K562 (cell line): ENCODE measurements around the gene MCC. TPM values are rescaled to one million over a fixed set of nuclear protein-coding genes. Genes with fewer than 3 reads are reported as not detected.

Experiments
- ATAC-seq: fragments of 200-7000 bp; cut with Tn5 transposase; 3 replicates; pipeline ENCODE4 v1.9.1; 2020; ENCODE audit warnings: moderate library complexity
- BruUV-seq: library from RNA; stranded (reverse); fragments of 400-500 nt; replicated peaks from 2 replicates; lab custom pipeline; 2021; lab: Mats Ljungman, UMichigan
- CTCF ChIA-PET: fragments of 300-600 bp; formaldehyde crosslinking; extraction: SDS; loops from one replicate; lab custom pipeline; 2021; ENCODE audit warnings: low intra/inter-chr PET ratio; lab: Yijun Ruan, JAX
- POLR2A ChIA-PET: fragments of 300-600, 350-650 bp; sonication (Branson Sonifier 250); formaldehyde crosslinking; extraction: SDS; loops from one replicate; lab custom pipeline; 2021; ENCODE audit warnings: antibody characterized with exemption, inconsistent platforms; lab: Yijun Ruan, JAX
- DNase-seq, 4 experiments: peaks; one replicate each; pipeline versions ENCODE4 v3.0.0 to v3.0.0-alpha.2; 2011 to 2018; ENCODE audit warnings: low spot score in 3 of 4, mixed read lengths in 3 of 4; ENCODE audit errors: extremely low read depth in 1 of 4
- FAIRE-seq: peaks from 2 replicates; lab custom pipeline; 2011; peaks lifted over from hg19 to GRCh38; lab: Jason Lieb, UNC
- H2AFZ ChIP-seq: 2 replicates; pipeline ENCODE4 v1.6.0; 2011; ENCODE audit warnings: low read depth, low read length, control low read depth, inconsistent platforms
- H3K27ac ChIP-seq: fragments of 200-600 bp; 3 replicates; pipeline ENCODE4 v1.8.0; 2011; ENCODE audit warnings: low read depth, mild to moderate bottlenecking, control low read depth, inconsistent platforms, low read length, moderate library complexity, mixed read lengths; ENCODE audit errors: extremely low read depth
- H3K27me3 ChIP-seq, 2 experiments: fragments of 300-600 bp in 1 of 2; 2 replicates in 1 of 2; 3 replicates in 1 of 2; pipeline versions ENCODE4 v1.6.0 to v1.8.0; 2011; ENCODE audit warnings: inconsistent platforms in 2 of 2, low read length in 2 of 2, mild to moderate bottlenecking in 1 of 2, mixed read lengths in 1 of 2, moderate library complexity in 1 of 2; ENCODE audit not compliant: control insufficient read depth in 2 of 2, insufficient read depth in 2 of 2
- H3K36me3 ChIP-seq: fragments of 300-600 bp; 3 replicates; pipeline ENCODE4 v1.8.0; 2011; ENCODE audit warnings: mild to moderate bottlenecking, low read length, inconsistent platforms; ENCODE audit not compliant: control insufficient read depth, insufficient read depth
- H3K4me1 ChIP-seq, 2 experiments: fragments of 200-600 bp in 1 of 2; replicated peaks in 1 of 2; 2 replicates in 1 of 2; 3 replicates in 1 of 2; pipeline versions ENCODE4 v1.5.1 to v1.8.0; 2011; ENCODE audit warnings: inconsistent platforms in 2 of 2, low read length in 2 of 2, mild to moderate bottlenecking in 1 of 2, mixed read lengths in 1 of 2, moderate library complexity in 1 of 2; ENCODE audit not compliant: control insufficient read depth in 2 of 2, insufficient read depth in 2 of 2
- H3K4me2 ChIP-seq: 2 replicates; pipeline ENCODE4 v1.6.1; 2011; ENCODE audit warnings: low read length, control low read depth, inconsistent platforms, mixed read lengths; ENCODE audit not compliant: insufficient read depth
- H3K4me3 ChIP-seq: fragments of 200-600 bp; sonication (generic), shearing (Covaris generic); 2 replicates; pipeline ENCODE4 v1.5.1; 2016; ENCODE audit warnings: control low read depth, inconsistent platforms
- H3K79me2 ChIP-seq: fragments of 200-600 bp; 3 replicates; pipeline ENCODE4 v1.8.0; 2011; ENCODE audit warnings: low read length, inconsistent platforms; ENCODE audit not compliant: control insufficient read depth, insufficient read depth
- H3K9ac ChIP-seq, 2 experiments: 2 replicates each; pipeline versions ENCODE4 v1.6.0 to v1.6.1; 2011; ENCODE audit warnings: low read depth in 2 of 2, low read length in 2 of 2, control low read depth in 1 of 2, inconsistent platforms in 1 of 2, mild to moderate bottlenecking in 1 of 2, mixed read lengths in 1 of 2; ENCODE audit not compliant: insufficient read depth in 1 of 2
- H3K9me1 ChIP-seq: one replicate; pipeline ENCODE4 v1.6.0; 2011; ENCODE audit warnings: inconsistent platforms, mild to moderate bottlenecking, low read length, moderate library complexity; ENCODE audit not compliant: control insufficient read depth, insufficient read depth
- H3K9me3 ChIP-seq: replicated peaks from 2 replicates; pipeline ENCODE4 v1.5.1; 2011; ENCODE audit warnings: low read depth, low read length, inconsistent platforms; ENCODE audit not compliant: control insufficient read depth, insufficient read depth
- H4K20me1 ChIP-seq: replicated peaks from 2 replicates; pipeline ENCODE4 v1.6.1; 2011; ENCODE audit warnings: low read length, inconsistent platforms, mixed read lengths; ENCODE audit not compliant: control insufficient read depth, insufficient read depth
- EP300 ChIP-seq: IDR thresholded peaks from 2 replicates; pipeline ENCODE4 v1.6.1; 2012; ENCODE audit warnings: low read length, improper control_type of control experiment
- FOXJ2 ChIP-seq: fragments of 200-800 bp; sonication (Bioruptor generic); IDR thresholded peaks from 2 replicates; pipeline ENCODE4 v1.6.1; 2016; ENCODE audit warnings: missing genetic modification characterization, missing compliant biosample characterization
- FOXK2 ChIP-seq, 2 experiments: fragments of 450-650 bp; IDR thresholded peaks in 1 of 2; conservative IDR thresholded peaks in 1 of 2; 2 replicates each; pipeline ENCODE4 v1.6.1; 2016; ENCODE audit warnings: low read depth in 2 of 2, mild to moderate bottlenecking in 1 of 2
- HES1 ChIP-seq: fragments of 450-650 bp; IDR thresholded peaks from 2 replicates; pipeline ENCODE4 v1.6.1; 2016; ENCODE audit warnings: low read depth, mild to moderate bottlenecking, moderate library complexity
- KDM1A ChIP-seq, 2 experiments: fragments of 450-650 bp; IDR thresholded peaks; 2 replicates each; pipeline ENCODE4 v1.6.1; 2016; ENCODE audit warnings: mild to moderate bottlenecking in 2 of 2
- NR4A1 ChIP-seq, 2 experiments: fragments of 250-450 bp in 1 of 2; fragments of 450-650 bp in 1 of 2; sonication (Bioruptor Pico) in 1 of 2; IDR thresholded peaks; 2 replicates each; pipeline versions ENCODE4 v1.4.0 to v1.6.1; 2016 to 2020; ENCODE audit warnings: mild to moderate bottlenecking in 2 of 2, missing compliant biosample characterization in 1 of 2, missing genetic modification characterization in 1 of 2, moderate library complexity in 1 of 2
- RBM39 ChIP-seq: fragments of 200-400 bp; formaldehyde crosslinking; optimal IDR thresholded peaks from 2 replicates; pipeline ENCODE3; 2018; ENCODE audit warnings: low read depth, low read length
- TSHZ1 ChIP-seq: fragments of 250-450 bp; sonication (Bioruptor Pico); IDR thresholded peaks from 2 replicates; pipeline ENCODE4 v1.4.0; 2020; ENCODE audit warnings: mild to moderate bottlenecking, moderate library complexity
- ZFX ChIP-seq: sonication (generic); formaldehyde crosslinking; IDR thresholded peaks from 2 replicates; pipeline ENCODE4 v1.8.0; 2022; ENCODE audit warnings: mild to moderate bottlenecking, missing genetic modification reagents, moderate library complexity
- ZNF436 ChIP-seq: fragments of 250-450, 450-650 bp; sonication (Bioruptor Pico); formaldehyde crosslinking; IDR thresholded peaks from 2 replicates; pipeline ENCODE4 v1.7.0; 2020; ENCODE audit warnings: mild to moderate bottlenecking
- ZNF785 ChIP-seq: fragments of 250-450 bp; sonication (Bioruptor Pico); IDR thresholded peaks from 2 replicates; pipeline ENCODE4 v1.4.0; 2020; ENCODE audit warnings: mild to moderate bottlenecking
- ZNF79 ChIP-seq: fragments of 250-450 bp; sonication (Bioruptor Pico); IDR thresholded peaks from 2 replicates; pipeline ENCODE4 v1.4.0; 2020; ENCODE audit warnings: low read depth, mild to moderate bottlenecking, moderate library complexity
- WGBS: fragments of 100-300 bp; shearing (Covaris generic); methylation state at CpG from one replicate; pipeline ENCODE4 v1.1.6; 2016; ENCODE audit warnings: low coverage, mixed read lengths; ENCODE audit not compliant: insufficient coverage; ENCODE audit errors: missing lambda C conversion rate; 5-methylcytosine and 5-hydroxymethylcytosine counted together
- in situ Hi-C: fragments of 300-500 bp; cut with MboI; formaldehyde crosslinking; loops from 4 replicates; pipeline ENCODE4 v1.15.0; 2018; ENCODE audit warnings: inconsistent platforms, mixed read lengths
- intact Hi-C: fragments of 100-400 bp; cut with micrococcal nuclease; formaldehyde crosslinking; loops from 2 replicates; pipeline ENCODE4 v1.14.2; 2022
- polyA plus RNA-seq, 8 experiments: library from polyadenylated mRNA; depleted of rRNA in 4 of 8; stranded (reverse) in 5 of 8; unstranded in 3 of 8; fragments of >200 nt; fragmentation: Nextera tagmentation in 2 of 8; fragmentation: Illumina TruSeq in 1 of 8; extraction: Ambion mirVana in 2 of 8; extraction: Trizol in 1 of 8; gene quantifications; 2 replicates each; pipeline versions ENCODE4 v1.2.1 to v1.2.3, GENCODE V29; 2011 to 2014; ENCODE audit warnings: inconsistent platforms in 1 of 8, missing spikeins in 1 of 8
- total RNA-seq, 7 experiments: library from RNA; depleted of rRNA in 6 of 7; stranded (reverse); fragments of >200 nt in 6 of 7; fragmentation: Illumina TruSeq in 2 of 7; extraction: Trizol in 2 of 7; gene quantifications; 2 replicates each; pipeline versions ENCODE4 v1.2.1 to v1.2.3, GENCODE V29; 2011 to 2021; ENCODE audit warnings: low replicate concordance in 1 of 7
- TF ChIP-seq, protein P1 (sequence below): fragments of 450-650 bp; IDR thresholded peaks from 2 replicates; pipeline ENCODE4 v1.7.1; 2018; ENCODE audit warnings: mild to moderate bottlenecking, low read depth; ENCODE audit not compliant: partially characterized antibody
- TF ChIP-seq, protein P2 (sequence below): fragments of 200-400 bp; formaldehyde crosslinking; IDR thresholded peaks from 2 replicates; pipeline ENCODE4 v1.6.1; 2017; ENCODE audit warnings: mild to moderate bottlenecking, low read depth, low read length, moderate library complexity

MCC gene
- total and polyA plus RNA-seq, 9 of the 15 experiments (the other 6 are each of a cell fraction or from before 2014, with no cell fraction given): 0.04 to 0.24 (median 0.06) TPM; not detected in 1

DNA sequence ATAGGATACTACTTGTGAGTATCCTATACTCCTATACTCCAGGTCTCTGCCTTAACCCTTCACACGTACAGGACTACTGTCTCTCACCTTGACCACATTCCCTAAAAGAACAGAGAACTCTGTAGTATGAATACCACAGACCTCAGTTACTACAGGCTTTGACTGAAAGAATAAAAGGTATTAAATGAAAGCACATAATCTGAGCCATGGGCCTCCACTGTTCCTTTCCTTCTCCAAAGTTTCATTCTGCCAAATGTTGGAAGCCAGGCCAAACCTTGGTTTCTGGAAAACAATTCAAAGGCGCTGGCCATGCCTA lies 244.9 kb downstream of the MCC start:
- FAIRE-seq (no peak), ATAC-seq (no peak), DNase-seq (no peak)
- Histone ChIP-seq H3K9me1 (no peaks in the 10 kb centered on the region), H3K9ac (no peak overlapping the region), H3K36me3 (no peaks in the 10 kb centered on the region), H3K27ac (no peak overlapping the region), H3K27me3 (no peaks in the 10 kb centered on the region; a peak in 2 of 5 replicates), H3K9me3 (no peaks in the 10 kb centered on the region), H2AFZ (no peak overlapping the region), H3K79me2 (no peaks in the 10 kb centered on the region), H3K4me3 (no peak overlapping the region), H3K4me2 (no peak overlapping the region), H3K4me1 (no peaks in the 10 kb centered on the region), H4K20me1 (no peaks in the 10 kb centered on the region)
- BruUV-seq: no TSS peak
- CTCF ChIA-PET: no interaction called here
- 0% methylated on average over 2 of the region's 2 CpGs for WGBS
- in situ Hi-C loops: no loop called here
- POLR2A ChIA-PET: no interaction called here
- intact Hi-C loops: no loop called here
- TF ChIP-seq FOXJ2 (tag) (no peak), EP300 (no peak), RBM39 (no peak), ZNF436 (CRISPR knock-in tag) (no peak), ZNF785 (CRISPR knock-in tag) (no peak), FOXK2 (conservative IDR thresholded peaks at IDR 0.05 in 1 of 2, IDR thresholded peaks at IDR 0.05 in 1 of 2; ENCODE audit: low read depth in 2 of 2) (no peak), HES1 (no peak), TSHZ1 (CRISPR knock-in tag) (no peak), ZNF79 (no peak), ZFX (no peak), NR4A1 (CRISPR knock-in tag; IDR thresholded peaks at IDR 0.05) (no peak), NR4A1 (tag; IDR thresholded peaks at IDR 0.05) (no peak), KDM1A (IDR thresholded peaks at IDR 0.05) (no peak)
- TF ChIP-seq, protein P1, sequence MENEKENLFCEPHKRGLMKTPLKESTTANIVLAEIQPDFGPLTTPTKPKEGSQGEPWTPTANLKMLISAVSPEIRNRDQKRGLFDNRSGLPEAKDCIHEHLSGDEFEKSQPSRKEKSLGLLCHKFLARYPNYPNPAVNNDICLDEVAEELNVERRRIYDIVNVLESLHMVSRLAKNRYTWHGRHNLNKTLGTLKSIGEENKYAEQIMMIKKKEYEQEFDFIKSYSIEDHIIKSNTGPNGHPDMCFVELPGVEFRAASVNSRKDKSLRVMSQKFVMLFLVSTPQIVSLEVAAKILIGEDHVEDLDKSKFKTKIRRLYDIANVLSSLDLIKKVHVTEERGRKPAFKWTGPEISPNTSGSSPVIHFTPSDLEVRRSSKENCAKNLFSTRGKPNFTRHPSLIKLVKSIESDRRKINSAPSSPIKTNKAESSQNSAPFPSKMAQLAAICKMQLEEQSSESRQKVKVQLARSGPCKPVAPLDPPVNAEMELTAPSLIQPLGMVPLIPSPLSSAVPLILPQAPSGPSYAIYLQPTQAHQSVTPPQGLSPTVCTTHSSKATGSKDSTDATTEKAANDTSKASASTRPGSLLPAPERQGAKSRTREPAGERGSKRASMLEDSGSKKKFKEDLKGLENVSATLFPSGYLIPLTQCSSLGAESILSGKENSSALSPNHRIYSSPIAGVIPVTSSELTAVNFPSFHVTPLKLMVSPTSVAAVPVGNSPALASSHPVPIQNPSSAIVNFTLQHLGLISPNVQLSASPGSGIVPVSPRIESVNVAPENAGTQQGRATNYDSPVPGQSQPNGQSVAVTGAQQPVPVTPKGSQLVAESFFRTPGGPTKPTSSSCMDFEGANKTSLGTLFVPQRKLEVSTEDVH: no peak
- TF ChIP-seq, protein P2, sequence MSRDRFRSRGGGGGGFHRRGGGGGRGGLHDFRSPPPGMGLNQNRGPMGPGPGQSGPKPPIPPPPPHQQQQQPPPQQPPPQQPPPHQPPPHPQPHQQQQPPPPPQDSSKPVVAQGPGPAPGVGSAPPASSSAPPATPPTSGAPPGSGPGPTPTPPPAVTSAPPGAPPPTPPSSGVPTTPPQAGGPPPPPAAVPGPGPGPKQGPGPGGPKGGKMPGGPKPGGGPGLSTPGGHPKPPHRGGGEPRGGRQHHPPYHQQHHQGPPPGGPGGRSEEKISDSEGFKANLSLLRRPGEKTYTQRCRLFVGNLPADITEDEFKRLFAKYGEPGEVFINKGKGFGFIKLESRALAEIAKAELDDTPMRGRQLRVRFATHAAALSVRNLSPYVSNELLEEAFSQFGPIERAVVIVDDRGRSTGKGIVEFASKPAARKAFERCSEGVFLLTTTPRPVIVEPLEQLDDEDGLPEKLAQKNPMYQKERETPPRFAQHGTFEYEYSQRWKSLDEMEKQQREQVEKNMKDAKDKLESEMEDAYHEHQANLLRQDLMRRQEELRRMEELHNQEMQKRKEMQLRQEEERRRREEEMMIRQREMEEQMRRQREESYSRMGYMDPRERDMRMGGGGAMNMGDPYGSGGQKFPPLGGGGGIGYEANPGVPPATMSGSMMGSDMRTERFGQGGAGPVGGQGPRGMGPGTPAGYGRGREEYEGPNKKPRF: no peak
